OCI-LY1 (cell line): ENCODE data around the gene EMC1.

ENCODE experiments used
- CTCF ChIP-seq: fragments of 200-600 bp; sonication (generic), shearing (Covaris generic); IDR thresholded peaks from 2 replicates; pipeline ENCODE4 v1.5.1; 2017; ENCODE audit warnings: mild to moderate bottlenecking, antibody characterized with exemption, low read length, moderate library complexity, mixed read lengths
- EZH2 ChIP-seq: fragments of 200-600 bp; sonication (generic), shearing (Covaris generic); IDR thresholded peaks from 2 replicates; pipeline ENCODE4 v1.8.0; 2017; ENCODE audit warnings: borderline replicate concordance, mixed run types, mild to moderate bottlenecking, antibody characterized with exemption, low read length, moderate library complexity, mixed read lengths

GRCh38 chr1:19187852-19188251 lies 63.5 kb downstream of the EMC1 start:
- no peak for TF ChIP-seq CTCF
- no peak for TF ChIP-seq EZH2
